HEK293 (cell line): Measurements from ENCODE around the gene NAA25.

Source experiments
- CTCF ChIA-PET: fragments of 350-600 bp; formaldehyde crosslinking; extraction: SDS; loops from one replicate; lab custom pipeline; 2021; ENCODE audit warnings: antibody characterized with exemption; lab: Yijun Ruan, JAX
- POLR2A ChIA-PET: fragments of 300-600 bp; formaldehyde crosslinking; extraction: SDS; loops from one replicate; lab custom pipeline; 2020; ENCODE audit warnings: antibody characterized with exemption, inconsistent platforms; lab: Yijun Ruan, JAX
- H3K27ac ChIP-seq: fragments of 200-500 bp; sonication (Bioruptor generic); 2 replicates; pipeline ENCODE4 v1.5.1; 2014; ENCODE audit warnings: low read depth, low read length, control low read depth, inconsistent platforms; ENCODE audit errors: extremely low read depth
- H3K36me3 ChIP-seq, 2 experiments: fragments of 200-500 bp in 1 of 2; sonication (Bioruptor generic) in 1 of 2; 1 replicate in 1 of 2; 2 replicates in 1 of 2; pipeline ENCODE4 v1.5.1; 2014 to 2017; ENCODE audit warnings: inconsistent platforms in 2 of 2, low read length in 2 of 2; ENCODE audit not compliant: control insufficient read depth in 2 of 2, insufficient read depth in 1 of 2
- H3K4me1 ChIP-seq: fragments of 200-500 bp; sonication (Bioruptor generic); 2 replicates; pipeline ENCODE4 v1.5.1; 2014; ENCODE audit warnings: mild to moderate bottlenecking, low read length, inconsistent platforms; ENCODE audit not compliant: control insufficient read depth, insufficient read depth
- H3K4me3 ChIP-seq: 2 replicates; pipeline ENCODE4 v1.5.1; 2011; ENCODE audit warnings: low read depth, mild to moderate bottlenecking, control low read depth, low read length, moderate library complexity
- H3K9me3 ChIP-seq: fragments of 200-500 bp; sonication (Bioruptor generic); 2 replicates; pipeline ENCODE4 v1.5.1; 2014; ENCODE audit warnings: low read depth, low read length, inconsistent platforms; ENCODE audit not compliant: control insufficient read depth, insufficient read depth
- HOXC10 ChIP-seq: sonication (generic); formaldehyde crosslinking; IDR thresholded peaks from 2 replicates; pipeline ENCODE4 v1.8.1; 2023; ENCODE audit warnings: mild to moderate bottlenecking, missing genetic modification reagents
- KLF8 ChIP-seq: fragments of 450-650 bp; formaldehyde crosslinking; IDR thresholded peaks from 2 replicates; pipeline ENCODE4 v1.5.1; 2016; ENCODE audit warnings: missing biosample characterization, missing genetic modification characterization
- MEIS1 ChIP-seq: sonication (generic); formaldehyde crosslinking; IDR thresholded peaks from 2 replicates; pipeline ENCODE4 v1.8.1; 2022; ENCODE audit warnings: missing genetic modification reagents, mild to moderate bottlenecking, borderline replicate concordance
- OVOL3 ChIP-seq: fragments of 450-650 bp; formaldehyde crosslinking; IDR thresholded peaks from 2 replicates; pipeline ENCODE4 v1.5.1; 2016; ENCODE audit warnings: missing biosample characterization, missing genetic modification characterization
- REPIN1 ChIP-seq: fragments of 450-650 bp; formaldehyde crosslinking; IDR thresholded peaks from 2 replicates; pipeline ENCODE4 v1.5.1; 2017; ENCODE audit warnings: missing biosample characterization, missing genetic modification characterization, low read depth
- SALL2 ChIP-seq: fragments of 450-650 bp; formaldehyde crosslinking; IDR thresholded peaks from 2 replicates; pipeline ENCODE4 v1.5.0; 2017; ENCODE audit warnings: missing biosample characterization, mild to moderate bottlenecking, missing genetic modification characterization, borderline replicate concordance
- SCRT1 ChIP-seq: fragments of 450-650 bp; formaldehyde crosslinking; IDR thresholded peaks from 2 replicates; pipeline ENCODE4 v1.5.1; 2016; ENCODE audit warnings: missing biosample characterization, missing genetic modification characterization, borderline replicate concordance
- SP3 ChIP-seq: fragments of 450-650 bp; formaldehyde crosslinking; IDR thresholded peaks from 2 replicates; pipeline ENCODE4 v1.5.1; 2016; ENCODE audit warnings: missing biosample characterization, missing genetic modification characterization
- YY1 ChIP-seq: fragments of 450-650 bp; formaldehyde crosslinking; IDR thresholded peaks from 2 replicates; pipeline ENCODE4 v1.5.1; 2018; ENCODE audit warnings: missing biosample characterization, missing genetic modification characterization
- ZBTB10 ChIP-seq: fragments of 450-650 bp; formaldehyde crosslinking; IDR thresholded peaks from 2 replicates; pipeline ENCODE4 v1.5.1; 2016; ENCODE audit warnings: missing biosample characterization, missing genetic modification characterization
- ZBTB11 ChIP-seq: fragments of 450-650 bp; formaldehyde crosslinking; conservative IDR thresholded peaks from 2 replicates; pipeline ENCODE4 v1.5.1; 2016; ENCODE audit warnings: low read depth, missing biosample characterization, missing genetic modification characterization
- ZBTB44 ChIP-seq: fragments of 450-650 bp; IDR thresholded peaks from 2 replicates; pipeline ENCODE4 v1.5.1; 2018; ENCODE audit warnings: missing biosample characterization, mild to moderate bottlenecking, missing genetic modification characterization
- ZFP69B ChIP-seq: fragments of 450-650 bp; formaldehyde crosslinking; IDR thresholded peaks from 2 replicates; pipeline ENCODE4 v1.5.1; 2016; ENCODE audit warnings: missing biosample characterization, missing genetic modification characterization
- ZNF155 ChIP-seq: fragments of 450-650 bp; formaldehyde crosslinking; IDR thresholded peaks from 2 replicates; pipeline ENCODE4 v1.5.1; 2016; ENCODE audit warnings: missing biosample characterization, missing genetic modification characterization
- ZNF16 ChIP-seq: fragments of 450-650 bp; formaldehyde crosslinking; IDR thresholded peaks from 2 replicates; pipeline ENCODE4 v1.5.1; 2016; ENCODE audit warnings: low read depth, missing biosample characterization, missing genetic modification characterization
- ZNF175 ChIP-seq: fragments of 450-650 bp; formaldehyde crosslinking; IDR thresholded peaks from 2 replicates; pipeline ENCODE4 v1.5.1; 2016; ENCODE audit warnings: missing biosample characterization, missing genetic modification characterization
- ZNF248 ChIP-seq: fragments of 450-650 bp; formaldehyde crosslinking; IDR thresholded peaks from 2 replicates; pipeline ENCODE4 v1.5.1; 2017; ENCODE audit warnings: missing biosample characterization, missing genetic modification characterization
- ZNF324 ChIP-seq: fragments of 450-650 bp; formaldehyde crosslinking; IDR thresholded peaks from 2 replicates; pipeline ENCODE4 v1.5.1; 2016; ENCODE audit warnings: missing biosample characterization, missing genetic modification characterization
- ZNF335 ChIP-seq: fragments of 450-650 bp; formaldehyde crosslinking; conservative IDR thresholded peaks from 2 replicates; pipeline ENCODE4 v1.5.1; 2016; ENCODE audit warnings: missing biosample characterization, missing genetic modification characterization
- ZNF350 ChIP-seq: fragments of 450-650 bp; formaldehyde crosslinking; IDR thresholded peaks from 2 replicates; pipeline ENCODE4 v1.5.0; 2017; ENCODE audit warnings: missing biosample characterization, mild to moderate bottlenecking, missing genetic modification characterization
- ZNF366 ChIP-seq: fragments of 450-650 bp; formaldehyde crosslinking; conservative IDR thresholded peaks from 2 replicates; pipeline ENCODE4 v1.5.1; 2016; ENCODE audit warnings: missing biosample characterization, missing genetic modification characterization
- ZNF549 ChIP-seq: fragments of 450-650 bp; IDR thresholded peaks from 2 replicates; pipeline ENCODE4 v1.5.1; 2018; ENCODE audit warnings: missing biosample characterization, missing genetic modification characterization, mild to moderate bottlenecking, inconsistent platforms, moderate library complexity
- ZNF561 ChIP-seq: fragments of 450-650 bp; IDR thresholded peaks from 2 replicates; pipeline ENCODE4 v1.5.1; 2018; ENCODE audit warnings: missing biosample characterization, missing genetic modification characterization, borderline replicate concordance
- ZNF571 ChIP-seq: fragments of 450-650 bp; formaldehyde crosslinking; IDR thresholded peaks from 2 replicates; pipeline ENCODE4 v1.5.0; 2017; ENCODE audit warnings: missing biosample characterization, missing genetic modification characterization
- ZNF580 ChIP-seq: fragments of 450-650 bp; formaldehyde crosslinking; IDR thresholded peaks from 2 replicates; pipeline ENCODE4 v1.5.1; 2016; ENCODE audit warnings: missing biosample characterization, missing genetic modification characterization
- ZNF610 ChIP-seq: fragments of 450-650 bp; formaldehyde crosslinking; IDR thresholded peaks from 2 replicates; pipeline ENCODE4 v1.5.1; 2016; ENCODE audit warnings: missing biosample characterization, missing genetic modification characterization, borderline replicate concordance
- ZNF792 ChIP-seq: fragments of 450-650 bp; formaldehyde crosslinking; IDR thresholded peaks from 2 replicates; pipeline ENCODE4 v1.5.1; 2016; ENCODE audit warnings: missing biosample characterization, missing genetic modification characterization

NAA25 gene

GRCh38 chr12:112013601-112014402, 94.8 kb downstream of the NAA25 start (continued):
- TF ChIP-seq ZBTB10 (tag by site-specific recombination): peak; percentile 64; the same call in 1 of the 2 replicates
- TF ChIP-seq SALL2: no peak
- peak; percentile 100 for TF ChIP-seq ZNF549 (tag by site-specific recombination)
- no peak for TF ChIP-seq ZNF350 (tag by site-specific recombination)
- TF ChIP-seq HOXC10 (CRISPR knock-in tag): no peak
- TF ChIP-seq OVOL3: no peak
- TF ChIP-seq ZNF366 (tag by site-specific recombination): no peak
- TF ChIP-seq ZFP69B (tag by site-specific recombination): peak; percentile 27; the same call in 1 of the 2 replicates

GRCh38 chr12:112012775-112013600, 95.6 kb downstream of the NAA25 start, which contains the start of the genes ERP29 and TMEM116:
Gene ERP29, plus strand, starts transcription at chr12:112013426. Its CDS starts 40 bp downstream, at chr12:112013466.
Gene TMEM116, minus strand, starts transcription at chr12:112013165. Its CDS starts 7,895 bp downstream, at chr12:112005270.
- H3K36me3 ChIP-seq: peaks cover 0 to 19% of the 10 kb centered on the region in 2 experiments
- peaks cover 5% of the 10 kb centered on the region; the same call in 1 of the 2 replicates for H3K4me1 ChIP-seq
- H3K27ac ChIP-seq: peak within 1 kb of the TSS; percentile 98
- no peaks in the 10 kb centered on the region for H3K9me3 ChIP-seq
- CTCF ChIA-PET: interaction anchor here (0.5 to 1.5 kb wide), 9 partner anchors 15 to 1449 kb away, joined by 3 to 10 read pairs (median 4); no protein-coding TSS in a partner anchor
- peak within 1 kb of the TSS; percentile 97 for H3K4me3 ChIP-seq
- POLR2A ChIA-PET: interaction anchor here (0.6 to 2.4 kb wide), 22 partner anchors 8 to 338 kb away, joined by 3 to 19 read pairs (median 3); partner anchors contain the start of genes ACAD10, BRAP, MAPKAPK5 and NAA25
- TF ChIP-seq SP3 (tag by site-specific recombination): peak; percentile 94
- peak; percentile 48; the same call in 1 of the 2 replicates for TF ChIP-seq ZNF792 (tag by site-specific recombination)
- peak; percentile 39; the same call in 1 of the 2 replicates for TF ChIP-seq ZNF324 (tag by site-specific recombination)
- TF ChIP-seq ZNF155: no peak
- TF ChIP-seq SCRT1: 0 out of 2 replicates have a peak, but pooled peaks have one; percentile 7
- no peak for TF ChIP-seq ZBTB44 (tag by site-specific recombination)
- TF ChIP-seq ZNF549 (tag by site-specific recombination): no peak
- peak; percentile 82 for TF ChIP-seq ZNF580
- no peak for TF ChIP-seq ZNF16 (tag by site-specific recombination)
- 0 out of 2 replicates have a peak, but pooled peaks have one; percentile 72 for TF ChIP-seq REPIN1 (tag by site-specific recombination)
- peak; percentile 19 for TF ChIP-seq ZNF610 (tag by site-specific recombination)
- no peak for TF ChIP-seq ZNF571 (tag by site-specific recombination)
- no peak for TF ChIP-seq ZNF175
- peak; percentile 98 for TF ChIP-seq ZNF335 (tag by site-specific recombination)
- peak; percentile 61; the same call in 1 of the 2 replicates for TF ChIP-seq ZBTB11 (tag by site-specific recombination)
- TF ChIP-seq MEIS1 (CRISPR knock-in tag): no peak
- no peak for TF ChIP-seq ZNF248 (tag by site-specific recombination)
- peak; percentile 57 for TF ChIP-seq ZNF561
- TF ChIP-seq YY1 (tag by site-specific recombination): 0 out of 2 replicates have a peak, but pooled peaks have one; percentile 84
- peak; percentile 95 for TF ChIP-seq KLF8 (tag by site-specific recombination)
